Erythroblast (primary cell): ENCODE data around the gene UBASH3A.
A peak's percentile ranks its signal among the peaks of the same experiment; 100 is the strongest.
"Not testable (repeated sequence)": the region's sequence is repeated elsewhere in the genome, so short reads cannot be mapped to it uniquely, and the experiment has no call there.

Experiments used
- DNase-seq, 2 experiments: peaks; one replicate each; lab custom pipeline; 2025; lab: John Stamatoyannopoulos, UW
- GATA1 ChIP-seq: IDR thresholded peaks from 2 replicates; pipeline ENCODE4 v1.6.1; 2011; ENCODE audit warnings: low read depth, mild to moderate bottlenecking, control low read depth, low read length, moderate library complexity
- POLR2A ChIP-seq: IDR thresholded peaks from 2 replicates; pipeline ENCODE4 v1.6.1; 2011; ENCODE audit warnings: mild to moderate bottlenecking, low read length

UBASH3A gene

DNA sequence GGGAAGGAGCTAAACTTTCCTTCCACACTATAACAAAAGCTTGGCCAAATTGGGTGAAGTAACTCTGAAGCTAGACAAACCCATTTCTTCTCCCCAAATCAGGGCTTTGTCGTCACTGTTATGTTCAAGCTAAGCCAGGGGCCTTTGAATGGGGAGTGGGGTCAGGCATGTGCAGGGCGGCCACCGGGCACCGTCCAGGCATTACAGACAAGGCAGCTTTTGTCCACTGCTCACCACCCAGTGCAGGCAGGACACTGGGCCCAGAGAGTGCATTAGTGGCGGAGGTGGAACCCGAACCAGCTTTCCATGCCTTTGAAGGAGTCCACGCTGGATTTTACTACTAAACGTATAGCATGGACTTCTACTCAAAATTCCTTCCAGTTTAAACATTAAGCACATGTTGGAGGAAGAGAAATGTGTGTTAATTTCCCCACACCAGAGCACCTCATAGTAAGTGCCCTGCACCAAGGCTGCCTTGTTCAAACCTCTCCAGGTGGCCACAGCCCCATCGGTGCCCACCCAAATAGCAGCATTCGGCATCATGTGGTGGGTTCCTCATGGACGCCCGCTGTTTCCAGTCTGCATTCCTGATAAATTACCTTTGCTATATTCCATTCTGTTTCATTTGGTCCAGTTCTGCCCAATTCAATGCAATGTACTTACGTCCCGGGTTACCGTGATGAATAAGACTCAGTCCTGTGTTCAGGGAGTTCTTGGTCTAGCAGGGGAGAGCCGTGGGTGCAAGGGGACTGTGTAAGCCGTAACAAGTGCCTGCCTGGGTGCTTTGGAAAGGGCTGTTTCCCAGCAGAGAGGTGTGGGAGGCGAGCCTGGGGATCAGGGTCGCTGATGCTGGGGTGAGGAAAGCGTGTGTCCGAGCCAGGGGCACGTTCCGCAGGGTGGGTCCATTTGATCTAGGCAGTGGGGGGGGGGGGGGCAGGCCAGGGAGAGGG is 1.6 kb downstream of the UBASH3A start:
- DNase-seq, result no peak
- TF ChIP-seq GATA1 (no peak), POLR2A (no peak)

DNA sequence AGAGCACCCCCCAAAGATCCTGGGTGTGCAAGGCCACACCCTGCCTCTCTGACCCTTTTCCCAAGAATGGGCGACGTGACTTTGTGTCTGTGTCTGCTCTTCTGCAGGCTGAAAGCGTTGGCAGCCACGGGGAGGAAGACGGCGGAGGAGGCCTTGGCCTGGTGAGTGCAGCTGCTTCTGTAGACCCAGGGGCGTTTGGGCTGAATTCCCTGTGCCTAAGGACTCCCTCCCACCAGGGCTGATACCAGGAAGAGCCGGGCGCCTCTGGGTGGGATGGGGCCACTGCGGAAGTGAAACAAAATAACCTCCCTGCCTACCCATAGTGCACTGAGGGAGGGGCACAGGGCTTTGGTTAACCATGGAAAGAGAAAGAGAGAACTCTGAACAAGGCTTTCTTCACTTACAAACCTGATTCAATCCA is 2.5 kb downstream of the UBASH3A start:
- no peak for TF ChIP-seq GATA1
- TF ChIP-seq POLR2A, result no peak
- no peak for DNase-seq

DNA sequence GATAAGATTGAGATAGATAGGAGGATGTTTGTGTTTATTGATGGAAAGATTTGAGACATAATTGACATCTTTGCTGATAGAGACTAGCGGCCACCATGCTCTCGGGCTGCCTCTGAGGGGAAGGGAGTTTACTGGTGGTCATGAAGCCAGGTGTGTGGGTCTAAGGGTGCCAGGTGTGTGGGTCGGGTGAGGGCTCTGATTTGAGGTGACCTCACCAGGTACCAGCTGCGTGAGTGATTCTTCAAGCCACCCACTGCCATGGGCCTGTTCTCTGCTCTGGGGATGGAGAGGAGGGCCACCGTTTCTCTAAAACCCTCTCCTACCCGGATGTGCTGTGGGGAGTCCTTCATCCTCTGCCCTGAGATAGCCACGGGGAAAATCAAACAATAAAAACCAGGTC is 3.2 kb downstream of the UBASH3A start:
- no peak for DNase-seq
- no peak for TF ChIP-seq POLR2A
- no peak for TF ChIP-seq GATA1

DNA sequence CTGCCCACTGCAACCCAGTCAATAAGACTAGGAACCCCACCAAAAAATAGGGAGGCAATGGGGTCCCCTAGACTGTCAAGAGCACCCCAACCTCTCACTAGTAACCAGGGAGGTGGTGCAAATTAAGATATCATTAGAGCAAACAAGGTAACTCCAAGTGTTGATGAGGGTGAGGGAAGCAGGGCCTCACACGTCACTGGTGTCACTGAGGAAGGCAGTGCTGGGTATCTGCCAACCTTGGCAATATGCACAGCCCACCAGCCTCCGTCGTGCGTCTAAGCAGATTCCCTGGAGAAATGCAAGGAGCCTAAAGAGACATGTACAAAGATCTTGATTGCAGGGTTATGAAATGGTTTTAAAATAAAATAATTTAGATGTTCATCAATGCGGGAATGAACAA is 3.8 kb downstream of the UBASH3A start:
- no peak for DNase-seq
- TF ChIP-seq GATA1, result no peak
- TF ChIP-seq POLR2A, result no peak

DNA sequence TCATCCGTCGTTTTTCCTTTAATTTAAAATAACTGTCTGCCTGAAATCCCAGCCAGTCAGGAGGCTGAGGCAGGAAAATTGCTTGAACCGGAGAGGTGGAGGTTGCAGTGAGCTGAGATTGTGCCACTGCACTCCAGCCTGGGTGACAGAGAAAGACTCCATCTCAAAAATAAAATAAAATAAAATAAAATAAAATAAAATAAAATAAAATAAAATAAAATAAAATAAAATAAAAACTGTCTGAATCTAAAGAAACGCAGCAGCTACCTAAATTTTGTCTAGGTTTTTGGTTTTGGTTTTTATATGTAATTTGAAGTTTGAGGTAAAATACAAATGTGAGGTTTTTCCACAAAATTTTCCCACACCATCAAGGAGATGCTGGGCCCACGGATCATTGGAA is 5.0 kb downstream of the UBASH3A start:
- not testable (repeated sequence) for DNase-seq

DNA sequence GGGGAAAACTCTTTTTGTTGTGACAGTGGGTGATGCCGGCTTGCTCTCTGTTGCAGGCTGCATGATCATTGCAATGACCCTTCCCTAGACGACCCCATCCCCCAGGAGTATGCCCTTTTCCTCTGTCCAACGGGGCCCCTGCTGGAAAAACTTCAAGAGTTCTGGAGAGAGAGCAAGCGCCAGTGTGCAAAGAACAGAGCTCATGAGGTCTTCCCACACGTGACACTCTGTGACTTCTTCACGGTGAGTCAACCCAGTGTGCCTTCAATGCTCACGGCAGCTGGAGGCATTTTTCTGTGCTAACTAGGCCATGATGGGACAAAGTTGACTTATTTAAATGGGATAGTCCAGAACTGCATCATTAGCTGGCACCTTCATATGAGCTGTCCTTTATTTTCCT is 5.7 kb downstream of the UBASH3A start:
- DNase-seq, result no peak
- TF ChIP-seq GATA1 (no peak), POLR2A (no peak)

DNA sequence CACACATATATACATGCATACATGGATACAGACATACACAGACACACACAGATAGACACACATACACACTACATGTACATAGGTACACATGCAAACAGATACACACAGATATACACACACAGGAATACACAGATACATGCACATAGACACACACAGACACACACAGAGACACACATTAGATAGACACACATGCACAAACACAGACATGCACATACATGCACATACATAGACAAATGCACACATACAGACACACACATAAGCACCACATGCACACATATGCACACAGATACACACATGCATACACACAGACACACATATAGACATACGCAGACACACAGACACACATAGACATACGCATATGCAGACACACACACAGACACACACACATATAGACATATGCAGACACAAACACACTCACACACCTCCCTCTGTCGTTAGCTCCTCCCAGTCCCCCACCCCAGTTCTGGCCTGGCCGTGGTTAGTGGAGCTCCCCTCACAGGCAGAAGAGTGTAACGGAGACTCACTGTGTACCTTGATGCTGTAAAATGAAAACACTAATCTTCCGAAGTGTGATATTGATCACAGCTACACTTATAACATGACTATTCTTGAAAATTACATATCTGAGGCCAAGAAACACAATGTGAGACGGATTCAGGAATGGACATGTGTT is 7.6 kb downstream of the UBASH3A start:
- DNase-seq, result peak in 1 of 2 experiments; percentile 13
- no peak for TF ChIP-seq POLR2A

DNA sequence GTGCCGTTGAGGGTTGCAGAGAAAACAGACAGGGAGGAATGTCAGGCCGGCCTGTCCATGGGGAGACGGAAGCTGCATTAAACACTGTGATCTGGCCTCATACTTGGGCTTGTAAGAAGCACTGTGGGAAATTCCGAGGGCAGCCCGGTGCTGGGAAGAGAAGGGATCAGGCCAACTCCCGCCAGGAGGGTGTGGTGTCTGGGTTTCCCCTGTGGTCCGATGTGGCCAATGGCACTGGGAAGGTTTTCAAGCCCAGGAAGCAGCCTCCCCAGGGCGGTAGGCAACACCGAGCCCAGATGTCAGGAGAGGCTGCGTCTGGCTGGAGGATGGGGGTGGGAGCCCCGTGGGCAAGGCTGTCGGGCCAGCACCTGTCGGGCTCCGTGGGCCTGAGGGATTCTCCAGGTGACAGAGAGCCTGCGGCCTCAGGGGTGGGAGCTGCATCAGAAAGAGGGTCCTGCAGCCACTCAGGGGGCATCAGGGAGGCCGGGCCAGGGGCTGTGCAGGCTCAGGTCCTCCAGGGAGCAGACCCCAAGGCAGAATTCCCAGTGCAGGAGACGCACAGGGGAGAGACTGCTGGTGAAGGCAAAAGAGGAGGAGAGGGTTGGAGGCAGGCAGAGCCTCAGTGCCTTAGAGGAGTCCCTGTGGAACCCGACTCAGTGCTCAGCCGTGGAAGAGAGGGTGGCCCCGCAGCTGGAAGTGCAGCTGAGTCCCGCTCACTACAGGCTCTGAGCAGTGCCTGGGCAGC is 8.4 kb downstream of the UBASH3A start:
- TF ChIP-seq POLR2A, result no peak
- no peak for TF ChIP-seq GATA1
- DNase-seq, result no peak

DNA sequence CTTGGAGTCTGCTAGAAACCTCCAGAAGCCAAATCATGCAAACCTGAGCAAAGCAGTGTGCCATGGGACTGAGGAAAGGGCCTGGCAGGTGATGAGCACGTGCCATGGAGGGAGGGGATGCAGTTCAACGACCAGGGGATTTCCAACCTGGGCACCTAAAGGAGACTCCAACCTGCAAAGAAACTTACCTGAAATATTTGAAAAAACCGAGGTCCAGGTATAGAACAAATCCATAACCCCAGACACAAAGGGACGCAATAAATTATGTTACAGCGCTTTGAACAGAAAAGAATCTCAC is 8.9 kb downstream of the UBASH3A start:
- no peak for TF ChIP-seq GATA1
- TF ChIP-seq POLR2A, result no peak
- DNase-seq, result no peak

DNA sequence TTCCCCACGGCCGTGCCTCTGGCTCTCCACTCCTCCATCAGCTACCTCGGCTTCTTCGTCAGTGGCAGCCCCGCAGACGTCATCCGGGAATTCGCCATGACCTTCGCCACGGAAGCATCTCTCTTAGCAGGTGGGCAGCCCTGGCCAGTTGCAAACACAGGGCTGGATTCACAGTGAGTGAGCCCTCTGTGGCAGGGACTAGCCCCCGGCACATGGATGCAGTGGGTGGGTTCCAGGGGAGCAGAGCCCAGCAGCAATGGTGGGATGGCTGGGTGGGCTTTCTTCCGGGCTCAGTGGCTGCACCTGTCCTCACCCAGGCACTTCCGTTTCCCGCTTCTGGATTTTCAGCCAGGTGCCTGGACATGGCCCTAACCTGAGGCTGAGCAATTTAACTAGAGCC is 9.4 kb downstream of the UBASH3A start:
- TF ChIP-seq GATA1 (no peak), POLR2A (no peak)
- no peak for DNase-seq

DNA sequence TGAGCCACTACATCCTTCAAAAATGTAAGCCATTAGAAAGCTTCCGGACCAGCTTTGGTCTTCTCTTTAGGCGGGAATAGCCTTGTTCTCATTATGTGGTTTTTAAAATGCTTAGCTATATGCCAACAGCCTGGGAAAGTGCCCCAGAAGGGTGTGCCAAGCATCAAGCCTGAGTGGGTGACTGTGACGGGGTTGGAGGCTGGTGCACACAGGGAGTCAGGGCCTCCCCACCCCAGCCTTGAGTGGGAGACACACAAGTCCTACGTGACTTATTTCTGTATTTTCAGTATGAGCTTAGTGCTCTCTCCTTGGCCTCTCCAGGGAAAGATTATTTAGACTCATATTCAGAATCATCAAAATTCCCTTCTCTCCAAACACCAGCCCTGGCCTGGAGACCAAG is 9.8 kb downstream of the UBASH3A start:
- TF ChIP-seq GATA1 (no peak), POLR2A (no peak)
- no peak for DNase-seq

DNA sequence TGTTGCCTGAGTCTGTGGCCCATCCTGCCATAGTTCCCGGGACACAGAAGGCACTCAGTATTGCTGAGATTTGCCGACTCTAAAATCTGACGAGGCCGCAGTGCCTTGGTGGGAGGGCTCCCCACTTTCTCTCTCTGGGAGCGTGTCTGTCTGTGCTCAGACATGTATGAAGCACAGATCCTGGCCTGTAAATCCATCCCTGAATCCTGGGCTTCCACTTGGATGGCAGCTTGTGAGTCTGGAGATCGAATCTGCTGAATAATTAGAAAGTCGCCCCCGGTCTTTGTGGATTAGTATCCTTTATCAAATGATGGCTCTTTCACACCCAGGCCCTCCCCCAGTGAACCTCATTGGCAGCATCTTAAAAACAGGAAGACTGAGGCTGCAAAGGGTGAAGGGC is 10.4 kb downstream of the UBASH3A start:
- TF ChIP-seq GATA1 (no peak), POLR2A (no peak)
- DNase-seq, result no peak

DNA sequence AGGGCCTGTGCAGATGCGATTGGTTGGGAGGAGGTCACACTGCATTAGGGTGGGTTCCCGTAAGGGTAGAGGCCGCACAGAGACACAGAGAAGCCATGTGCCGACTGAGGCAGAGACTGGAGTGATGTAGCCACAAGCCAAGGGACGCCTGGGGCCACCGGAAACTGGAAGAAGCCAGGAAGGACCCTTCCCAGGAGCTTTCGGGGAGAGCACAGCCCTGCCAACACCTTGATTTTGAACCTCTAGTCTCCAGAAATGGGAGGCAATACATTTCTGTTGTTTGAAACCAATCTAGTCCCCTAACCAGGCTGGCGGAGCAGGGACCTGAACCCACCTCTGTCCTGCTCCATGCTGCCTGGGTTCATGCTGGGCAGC is 10.8 kb downstream of the UBASH3A start:
- no peak for DNase-seq
- no peak for TF ChIP-seq POLR2A
- no peak for TF ChIP-seq GATA1

DNA sequence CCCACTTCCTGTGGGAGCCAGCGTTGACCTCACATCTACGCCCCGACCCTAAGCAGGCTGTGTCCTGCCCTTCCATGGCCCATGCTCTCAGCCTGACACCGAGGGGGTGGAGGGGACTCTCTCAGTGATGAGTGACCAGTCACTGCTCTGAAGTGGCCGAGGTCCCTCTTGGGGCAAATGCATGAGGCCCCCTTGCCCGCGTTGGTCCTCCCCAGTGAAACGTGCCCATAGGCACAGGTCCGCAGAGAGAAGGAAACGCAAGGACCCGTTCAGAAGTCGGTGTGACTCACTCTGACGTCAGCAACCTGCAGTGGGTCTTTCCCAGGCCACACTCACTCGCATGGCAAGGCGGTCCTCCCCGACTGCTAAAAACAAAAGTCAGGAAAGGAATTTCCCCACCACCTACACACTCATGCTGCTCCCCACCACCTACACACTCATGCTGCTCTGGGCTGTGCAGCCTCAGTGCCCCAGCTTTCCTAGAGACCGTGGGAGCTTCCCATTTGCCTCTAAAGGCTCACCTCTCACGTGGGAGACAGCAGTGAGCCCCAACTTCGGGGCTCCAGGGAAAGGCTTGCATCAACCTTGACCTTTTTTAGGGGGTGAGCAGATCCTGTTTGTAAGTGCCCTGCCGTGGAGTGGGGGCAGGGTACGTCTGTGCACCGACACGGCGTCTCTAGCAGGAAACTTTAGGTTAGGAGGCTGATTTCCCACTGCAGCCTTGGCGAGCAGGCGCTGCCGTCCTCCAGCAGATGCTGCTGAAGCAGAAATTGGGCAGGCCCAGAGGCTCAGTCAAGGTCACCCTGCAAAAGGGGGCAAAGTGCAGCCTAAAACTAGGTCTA is 11.4 kb downstream of the UBASH3A start:
- DNase-seq, result peak in 1 of 2 experiments; percentile 41
- TF ChIP-seq GATA1, result no peak
- TF ChIP-seq POLR2A, result no peak
